SW480 (cell line): Measurements from ENCODE around the gene DHCR24.

Experiments used
- DNase-seq: peaks from one replicate; pipeline ENCODE4 v3.0.0-alpha.2; 2016; ENCODE audit warnings: low spot score

The DHCR24 gene

GRCh38 chr1:54800041-54800898, 86.7 kb downstream of the DHCR24 start:
- no peak for DNase-seq
